ENCODE measurements around the gene IFITM2.

The IFITM2 gene

DNA sequence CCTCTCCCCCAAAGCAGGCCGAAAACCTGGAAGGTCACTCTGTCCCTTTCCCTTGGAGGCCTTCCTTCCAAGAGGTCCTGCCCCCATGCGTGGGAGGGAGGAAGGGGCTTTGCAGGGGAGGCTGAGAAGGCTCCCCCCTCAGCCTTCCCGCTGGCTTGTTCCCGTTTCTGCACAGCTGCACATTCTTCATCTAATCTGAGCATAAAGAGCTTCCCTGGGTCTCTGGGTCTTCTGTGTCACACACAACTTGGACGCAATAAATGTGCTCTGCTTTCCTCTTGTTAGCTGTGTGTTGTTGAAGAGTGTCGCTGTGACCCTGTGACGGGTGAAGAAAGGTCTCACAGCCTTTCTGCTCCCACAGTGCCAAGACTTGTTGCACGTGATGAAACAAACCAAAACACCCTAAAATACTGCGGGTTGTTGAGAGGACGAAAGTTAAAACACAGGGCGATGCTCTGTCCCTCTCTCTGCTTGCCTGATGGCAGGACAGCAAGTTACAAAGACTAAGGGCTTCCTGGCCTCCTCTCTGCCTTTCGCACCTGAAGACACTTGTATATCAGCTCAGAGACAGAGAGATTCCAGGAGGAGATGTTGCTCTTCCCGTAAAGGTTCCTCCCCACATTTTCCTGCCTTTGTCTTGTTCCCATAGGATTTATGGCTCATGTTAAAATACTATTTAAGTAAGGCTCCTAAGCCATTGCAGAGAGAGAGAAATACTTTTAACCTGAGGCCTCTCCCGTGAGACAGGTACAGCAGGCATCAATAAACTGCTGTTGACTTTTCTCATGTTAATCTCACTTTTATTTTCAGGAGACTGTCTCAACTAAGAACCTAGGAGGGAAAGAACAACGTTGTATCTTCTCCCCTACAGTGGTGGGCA, 28.4 kb downstream of the IFITM2 start:
- DNase-seq (ENCODE audit: low read depth, low spot score), result no peak
- TF ChIP-seq YY1 (IDR thresholded peaks at IDR 0.05; ENCODE audit: insufficient read depth, insufficient read length), result no peak
- no peak for TF ChIP-seq SUZ12 (IDR thresholded peaks at IDR 0.05; ENCODE audit: extremely low read depth, insufficient read depth, insufficient read length)
- no peak for TF ChIP-seq ZNF274 (IDR thresholded peaks at IDR 0.05; ENCODE audit: low read depth, low read length)
- peaks cover 24% of the 10 kb centered on the region for H3K9me3 ChIP-seq (ENCODE audit: insufficient read depth, low read length)
- no peaks in the 10 kb centered on the region for H3K27me3 ChIP-seq (ENCODE audit: insufficient read depth, insufficient read length)
- no peaks in the 10 kb centered on the region for H3K36me3 ChIP-seq (ENCODE audit: insufficient read depth, insufficient read length, low read length)
- H3K9ac ChIP-seq (ENCODE audit: insufficient read length, low read depth), result peak overlapping the region; percentile 59
- no peak overlapping the region for H3K4me3 ChIP-seq (ENCODE audit: insufficient read length, low read depth)
- H3K4me1 ChIP-seq (ENCODE audit: insufficient read depth, insufficient read length), result peaks cover 19% of the 10 kb centered on the region

GRCh38 chr11:336659-337198, 29.1 kb downstream of the IFITM2 start:
- Histone ChIP-seq H3K9ac (ENCODE audit: insufficient read length, low read depth) (no peak overlapping the region), H3K4me1 (ENCODE audit: insufficient read depth, insufficient read length) (peaks cover 22% of the 10 kb centered on the region), H3K36me3 (ENCODE audit: insufficient read depth, insufficient read length, low read length) (no peaks in the 10 kb centered on the region), H3K9me3 (ENCODE audit: insufficient read depth, low read length) (peaks cover 24% of the 10 kb centered on the region), H3K27me3 (ENCODE audit: insufficient read depth, insufficient read length) (no peaks in the 10 kb centered on the region), H3K4me3 (ENCODE audit: insufficient read length, low read depth) (no peak overlapping the region)
- DNase-seq (ENCODE audit: low read depth, low spot score), result no peak
- TF ChIP-seq YY1 (IDR thresholded peaks at IDR 0.05; ENCODE audit: insufficient read depth, insufficient read length) (no peak), ZNF274 (IDR thresholded peaks at IDR 0.05; ENCODE audit: low read depth, low read length) (no peak), SUZ12 (IDR thresholded peaks at IDR 0.05; ENCODE audit: extremely low read depth, insufficient read depth, insufficient read length) (no peak)

DNA sequence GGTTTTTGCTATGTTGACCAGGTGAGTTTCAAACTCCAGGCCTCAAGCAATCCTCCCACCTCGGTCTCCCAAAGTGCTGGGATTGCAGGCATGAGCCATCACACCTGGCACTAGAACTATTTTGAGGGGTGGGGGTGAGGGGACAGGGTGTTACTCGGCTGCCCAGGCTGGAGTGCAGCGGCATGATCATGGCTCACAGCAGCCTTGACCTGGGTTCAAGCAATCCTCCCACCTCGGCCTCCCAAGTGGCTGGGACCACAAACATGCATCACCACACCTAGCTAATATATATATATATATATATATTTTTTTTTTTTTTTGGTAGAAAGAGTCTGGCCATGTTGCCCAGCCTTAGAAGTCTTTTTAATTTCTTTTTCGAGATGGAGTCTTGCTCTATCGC, 30.1 kb downstream of the IFITM2 start:
- H3K9ac ChIP-seq (ENCODE audit: insufficient read length, low read depth), result no peak overlapping the region
- TF ChIP-seq ZNF274 (IDR thresholded peaks at IDR 0.05; ENCODE audit: low read depth, low read length) (no peak), SUZ12 (IDR thresholded peaks at IDR 0.05; ENCODE audit: extremely low read depth, insufficient read depth, insufficient read length) (no peak), YY1 (IDR thresholded peaks at IDR 0.05; ENCODE audit: insufficient read depth, insufficient read length) (no peak)
- no peaks in the 10 kb centered on the region for H3K27me3 ChIP-seq (ENCODE audit: insufficient read depth, insufficient read length)
- no peaks in the 10 kb centered on the region for H3K36me3 ChIP-seq (ENCODE audit: insufficient read depth, insufficient read length, low read length)
- DNase-seq (ENCODE audit: low read depth, low spot score), result no peak
- H3K4me3 ChIP-seq (ENCODE audit: insufficient read length, low read depth), result no peak overlapping the region
- H3K4me1 ChIP-seq (ENCODE audit: insufficient read depth, insufficient read length), result peaks cover 22% of the 10 kb centered on the region
- peaks cover 16% of the 10 kb centered on the region for H3K9me3 ChIP-seq (ENCODE audit: insufficient read depth, low read length)

GRCh38 chr11:339963-340362, 32.3 kb downstream of the IFITM2 start:
- H3K36me3 ChIP-seq (ENCODE audit: insufficient read depth, insufficient read length, low read length), result no peaks in the 10 kb centered on the region
- H3K9ac ChIP-seq (ENCODE audit: insufficient read length, low read depth), result no peak overlapping the region
- TF ChIP-seq YY1 (IDR thresholded peaks at IDR 0.05; ENCODE audit: insufficient read depth, insufficient read length) (no peak), SUZ12 (IDR thresholded peaks at IDR 0.05; ENCODE audit: extremely low read depth, insufficient read depth, insufficient read length) (no peak), ZNF274 (IDR thresholded peaks at IDR 0.05; ENCODE audit: low read depth, low read length) (no peak)
- H3K27me3 ChIP-seq (ENCODE audit: insufficient read depth, insufficient read length), result no peaks in the 10 kb centered on the region
- no peak overlapping the region for H3K4me3 ChIP-seq (ENCODE audit: insufficient read length, low read depth)
- no peak for DNase-seq (ENCODE audit: low read depth, low spot score)
- H3K4me1 ChIP-seq (ENCODE audit: insufficient read depth, insufficient read length), result peaks cover 14% of the 10 kb centered on the region
- H3K9me3 ChIP-seq (ENCODE audit: insufficient read depth, low read length), result peaks cover 8% of the 10 kb centered on the region; the same call in 1 of the 2 replicates

DNA sequence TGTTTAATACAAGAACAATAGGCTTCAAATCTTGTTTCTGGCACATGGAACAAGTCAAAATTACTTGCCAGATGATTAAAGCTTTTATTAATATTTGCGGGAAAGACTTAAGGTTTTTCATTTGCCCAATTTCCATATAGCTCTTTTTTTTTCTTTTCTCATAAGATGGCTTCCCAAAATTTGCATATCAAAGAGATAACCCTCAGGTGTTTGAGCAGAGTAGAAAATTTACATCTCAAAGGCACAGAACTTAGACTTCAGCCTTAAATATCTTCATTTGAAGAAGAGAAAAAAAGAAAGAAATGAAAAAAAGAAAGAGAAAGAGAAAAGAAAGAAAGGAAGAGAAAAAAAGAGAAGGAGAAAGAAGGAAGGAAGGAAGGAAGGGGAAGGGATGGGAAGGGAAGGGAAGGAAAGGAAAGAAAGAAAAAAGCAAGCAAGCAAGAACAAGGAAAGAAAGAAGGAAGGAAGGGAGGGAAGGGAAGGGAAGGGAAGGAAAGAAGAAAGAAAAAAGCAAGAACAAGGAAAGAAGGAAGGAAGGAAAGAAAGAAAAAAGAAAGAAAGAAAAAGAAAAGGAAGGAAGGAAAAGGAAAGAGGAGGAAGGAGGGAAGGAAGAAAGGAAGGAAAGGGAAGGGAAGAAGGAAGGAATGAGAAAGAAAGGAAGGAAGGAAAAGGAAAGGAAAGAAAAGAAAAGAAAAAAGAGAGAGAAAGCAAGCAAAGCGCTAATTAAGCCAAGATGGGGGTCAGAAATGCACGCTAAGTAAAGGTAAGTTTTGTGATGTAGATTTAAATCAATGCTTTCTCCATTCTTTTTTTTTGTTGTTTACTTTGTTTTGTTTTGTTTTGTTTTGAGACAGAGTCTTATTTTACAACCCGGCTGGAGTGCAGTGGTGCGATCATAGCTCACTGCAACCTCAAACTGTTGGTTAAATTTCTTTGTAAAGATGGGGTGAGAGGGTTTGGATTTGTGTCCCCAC, 33.2 kb downstream of the IFITM2 start:
- Histone ChIP-seq H3K9me3 (ENCODE audit: insufficient read depth, low read length) (peaks cover 8% of the 10 kb centered on the region; the same call in 1 of the 2 replicates), H3K4me1 (ENCODE audit: insufficient read depth, insufficient read length) (peaks cover 9% of the 10 kb centered on the region), H3K4me3 (ENCODE audit: insufficient read length, low read depth) (no peak overlapping the region), H3K9ac (ENCODE audit: insufficient read length, low read depth) (no peak overlapping the region), H3K27me3 (ENCODE audit: insufficient read depth, insufficient read length) (no peaks in the 10 kb centered on the region), H3K36me3 (ENCODE audit: insufficient read depth, insufficient read length, low read length) (no peaks in the 10 kb centered on the region)
- no peak for DNase-seq (ENCODE audit: low read depth, low spot score)
- TF ChIP-seq YY1 (IDR thresholded peaks at IDR 0.05; ENCODE audit: insufficient read depth, insufficient read length) (no peak), ZNF274 (IDR thresholded peaks at IDR 0.05; ENCODE audit: low read depth, low read length) (no peak), SUZ12 (IDR thresholded peaks at IDR 0.05; ENCODE audit: extremely low read depth, insufficient read depth, insufficient read length) (no peak)

DNA sequence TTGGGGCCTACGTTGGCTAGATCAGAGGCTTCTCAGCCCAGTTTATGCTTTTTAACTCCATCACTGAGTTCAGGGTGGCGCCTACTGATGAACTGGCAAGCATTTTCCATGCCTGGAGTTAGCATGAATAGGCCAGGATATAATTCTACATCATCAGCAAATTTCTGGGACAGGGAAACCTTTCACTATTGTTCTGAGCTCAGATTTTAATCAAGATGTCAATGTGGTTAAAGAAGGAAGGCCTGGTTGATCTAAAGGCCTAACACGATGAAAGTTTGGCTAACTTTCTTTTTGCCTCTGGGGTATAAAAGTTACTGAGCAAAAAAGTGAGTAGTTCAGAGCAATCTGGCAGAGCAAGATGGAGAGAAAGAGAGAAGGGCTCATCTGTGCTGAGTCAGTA, 34.7 kb downstream of the IFITM2 start:
- H3K36me3 ChIP-seq (ENCODE audit: insufficient read depth, insufficient read length, low read length), result no peaks in the 10 kb centered on the region
- H3K9me3 ChIP-seq (ENCODE audit: insufficient read depth, low read length), result peaks cover 8% of the 10 kb centered on the region; the same call in 1 of the 2 replicates
- no peak for TF ChIP-seq YY1 (IDR thresholded peaks at IDR 0.05; ENCODE audit: insufficient read depth, insufficient read length)
- TF ChIP-seq SUZ12 (IDR thresholded peaks at IDR 0.05; ENCODE audit: extremely low read depth, insufficient read depth, insufficient read length), result no peak
- no peak for TF ChIP-seq ZNF274 (IDR thresholded peaks at IDR 0.05; ENCODE audit: low read depth, low read length)
- peaks cover 3% of the 10 kb centered on the region for H3K4me1 ChIP-seq (ENCODE audit: insufficient read depth, insufficient read length)
- no peak overlapping the region for H3K9ac ChIP-seq (ENCODE audit: insufficient read length, low read depth)
- no peaks in the 10 kb centered on the region for H3K27me3 ChIP-seq (ENCODE audit: insufficient read depth, insufficient read length)
- H3K4me3 ChIP-seq (ENCODE audit: insufficient read length, low read depth), result no peak overlapping the region
- DNase-seq (ENCODE audit: low read depth, low spot score), result no peak

Data from NT2/D1 (cell line).